Activated CD4-positive, alpha-beta T cell treated with anti-CD3 and anti-CD28 coated beads for 1 hour (primary cell): ENCODE data around the gene HIC2.
"Not testable (repeated sequence)": the region's sequence is repeated elsewhere in the genome, so short reads cannot be mapped to it uniquely, and the experiment has no call there.

Experiments
- DNase-seq: peaks from one replicate; pipeline ENCODE4 v3.0.0-alpha.2; 2020

The HIC2 gene

GRCh38 chr22:21498489-21498888, 81.3 kb downstream of the HIC2 start:
- DNase-seq: not testable (repeated sequence)

GRCh38 chr22:21499623-21500506, 82.7 kb downstream of the HIC2 start:
- DNase-seq: not testable (repeated sequence)
